HG02943 (cell line): ENCODE results near the gene ADSS1.

Source experiments
- ATAC-seq: cut with Tn5 transposase; IDR thresholded peaks from one replicate; pipeline ENCODE4 v1.9.1; 2021; ENCODE audit warnings: mild to moderate bottlenecking, low read depth, moderate library complexity; ENCODE audit not compliant: unreplicated experiment

The ADSS1 gene

GRCh38 chr14:104776481-104776880 lies 52.5 kb downstream of the ADSS1 start:
- no peak for ATAC-seq

- no peak for ATAC-seq
These were observed 53.2 kb downstream of the ADSS1 start for GRCh38 chr14:104776961-104777807.

GRCh38 chr14:104777808-104778249 lies 53.8 kb downstream of the ADSS1 start:
- ATAC-seq, result no peak

- no peak for ATAC-seq
These were observed 54.8 kb downstream of the ADSS1 start for GRCh38 chr14:104778694-104779331.

GRCh38 chr14:104779776-104780512 lies 55.9 kb downstream of the ADSS1 start:
- ATAC-seq, result no peak

- ATAC-seq, result no peak
These were observed 56.5 kb downstream of the ADSS1 start for GRCh38 chr14:104780513-104781030.

GRCh38 chr14:104781271-104782077 lies 57.4 kb downstream of the ADSS1 start:
- no peak for ATAC-seq

GRCh38 chr14:104782086-104782807 lies 58.2 kb downstream of the ADSS1 start:
- no peak for ATAC-seq

GRCh38 chr14:104782808-104783139 lies 58.7 kb downstream of the ADSS1 start:
- ATAC-seq, result no peak

GRCh38 chr14:104783484-104784217 lies 59.6 kb downstream of the ADSS1 start:
- no peak for ATAC-seq

GRCh38 chr14:104784218-104784568 lies 60.2 kb downstream of the ADSS1 start:
- no peak for ATAC-seq

- ATAC-seq, result no peak
These were observed 61.0 kb downstream of the ADSS1 start for GRCh38 chr14:104784846-104785707.

- no peak for ATAC-seq
These were observed 61.7 kb downstream of the ADSS1 start for GRCh38 chr14:104785708-104786080.

- no peak for ATAC-seq
These were observed 62.1 kb downstream of the ADSS1 start for GRCh38 chr14:104786091-104786586.

- no peak for ATAC-seq
These were observed 63.0 kb downstream of the ADSS1 start for GRCh38 chr14:104786726-104787675.

GRCh38 chr14:104787736-104788135 lies 63.7 kb downstream of the ADSS1 start:
- no peak for ATAC-seq
